ENCODE measurements around the gene MED31. TPM values are rescaled to one million over a fixed set of nuclear protein-coding genes. Genes with fewer than 3 reads are reported as not detected.
"Not testable (repeated sequence)": the region's sequence is repeated elsewhere in the genome, so short reads cannot be mapped to it uniquely, and the experiment has no call there.

The MED31 gene
- 10 to 100 TPM; 19.9 to 25.1 TPM for total RNA-seq

DNA sequence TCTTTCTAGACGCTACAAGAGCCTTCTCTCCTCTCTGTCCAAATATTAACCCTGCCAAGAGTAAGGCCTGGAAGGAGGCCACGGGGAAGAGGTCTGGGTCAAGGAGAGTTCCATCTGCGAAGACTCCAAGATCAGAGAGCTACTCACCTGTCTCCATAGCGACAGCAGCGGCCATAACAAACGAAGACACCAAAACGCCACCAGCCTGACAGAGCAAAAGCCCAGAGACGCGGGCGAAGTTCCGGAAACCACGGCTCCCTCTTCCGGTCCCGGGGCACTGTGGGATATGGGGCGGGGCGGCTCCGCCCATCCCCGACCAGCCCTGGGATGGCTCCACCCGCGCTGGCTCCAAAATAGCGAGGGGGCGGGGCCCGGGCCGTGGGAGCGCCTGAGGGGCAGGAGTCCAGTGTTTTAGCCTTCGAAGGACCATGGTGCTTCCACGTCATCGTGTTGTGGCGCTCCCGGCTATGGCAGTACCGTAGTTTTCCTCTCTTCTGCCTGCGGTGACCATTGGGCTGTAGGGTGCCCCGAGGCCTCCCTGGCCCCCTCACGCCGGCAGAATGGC lies at the start of gene MED31, which contains the start of gene C17orf100:
Gene MED31 (minus strand): TSS at position 252 of the 565 bp plus-strand sequence. CDS start 77 bp downstream, at position 175.
Gene C17orf100 (plus strand): TSS at position 409 of the 565 bp plus-strand sequence. CDS start 152 bp downstream, at position 561.
- Mint-ChIP-seq H3K9me3 (no peaks in the 10 kb centered on the region), H3K36me3 (peaks cover 13 to 21% of the 10 kb centered on the region in 2 donors), H3K27ac (peak within 1 kb of the TSS; percentile 100)
- ATAC-seq (peak; percentile 97 to 98), DNase-seq (ENCODE audit: low spot score in 2 of 2) (peak; percentile 95 to 96)

DNA sequence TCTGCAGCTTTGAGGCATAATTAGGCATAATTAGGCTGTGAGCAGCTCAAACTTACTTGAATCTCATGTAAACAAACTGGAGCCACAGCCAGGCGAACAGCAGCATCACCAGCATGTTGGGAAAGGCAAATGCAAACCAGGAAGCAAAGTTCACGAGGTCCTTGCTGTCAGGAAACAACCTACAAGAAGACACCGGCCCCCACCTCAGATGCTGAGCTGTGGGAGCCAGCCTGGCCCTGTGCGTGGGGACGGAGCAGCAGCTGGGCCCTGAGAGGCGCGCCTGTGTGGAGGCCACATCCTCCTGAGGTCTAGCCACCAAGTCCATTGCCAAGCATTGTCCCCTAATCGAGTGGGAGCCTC lies 49.5 kb upstream of the MED31 start:
- no peak overlapping the region for H3K27ac Mint-ChIP-seq
- ATAC-seq (no peak), DNase-seq (ENCODE audit: low spot score in 2 of 2) (no peak)
- H3K36me3 Mint-ChIP-seq: no peaks in the 10 kb centered on the region
- H3K9me3 Mint-ChIP-seq: no peaks in the 10 kb centered on the region

GRCh38 chr17:6699997-6700947 lies 48.9 kb upstream of the MED31 start:
- no peaks in the 10 kb centered on the region for H3K9me3 Mint-ChIP-seq
- peak overlapping the region in 1 of 2 donors; percentile 13 for H3K27ac Mint-ChIP-seq
- DNase-seq (ENCODE audit: low spot score in 2 of 2) (no peak), ATAC-seq (no peak)
- no peaks in the 10 kb centered on the region for H3K36me3 Mint-ChIP-seq

GRCh38 chr17:6698004-6698403 lies 46.6 kb upstream of the MED31 start:
- Mint-ChIP-seq H3K36me3 (no peaks in the 10 kb centered on the region), H3K9me3 (no peaks in the 10 kb centered on the region), H3K27ac (no peak overlapping the region)
- DNase-seq (ENCODE audit: low spot score in 2 of 2) (no peak), ATAC-seq (no peak)

DNA sequence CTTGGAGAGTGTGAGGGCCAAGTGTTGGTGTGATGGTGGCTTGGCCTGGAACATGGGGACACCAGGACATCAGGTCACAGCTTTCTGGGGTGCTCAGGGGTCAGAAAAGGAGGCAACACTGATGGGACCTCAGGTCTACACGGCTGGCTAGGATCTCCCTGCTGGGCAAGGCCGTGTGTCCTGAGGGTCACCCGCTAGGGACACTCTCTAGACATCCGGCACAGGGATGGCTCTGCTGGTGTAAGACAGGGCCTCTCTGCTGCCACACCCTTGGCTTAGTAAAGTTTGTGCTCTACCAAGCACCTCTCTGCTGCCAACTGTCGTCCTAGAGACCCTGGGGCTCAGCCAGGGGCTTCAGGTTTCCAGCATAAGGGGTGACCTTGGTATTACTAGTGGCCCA lies 45.5 kb upstream of the MED31 start:
- DNase-seq (ENCODE audit: low spot score in 2 of 2) (no peak), ATAC-seq (no peak)
- Mint-ChIP-seq H3K36me3 (no peaks in the 10 kb centered on the region), H3K27ac (no peak overlapping the region), H3K9me3 (no peaks in the 10 kb centered on the region)

DNA sequence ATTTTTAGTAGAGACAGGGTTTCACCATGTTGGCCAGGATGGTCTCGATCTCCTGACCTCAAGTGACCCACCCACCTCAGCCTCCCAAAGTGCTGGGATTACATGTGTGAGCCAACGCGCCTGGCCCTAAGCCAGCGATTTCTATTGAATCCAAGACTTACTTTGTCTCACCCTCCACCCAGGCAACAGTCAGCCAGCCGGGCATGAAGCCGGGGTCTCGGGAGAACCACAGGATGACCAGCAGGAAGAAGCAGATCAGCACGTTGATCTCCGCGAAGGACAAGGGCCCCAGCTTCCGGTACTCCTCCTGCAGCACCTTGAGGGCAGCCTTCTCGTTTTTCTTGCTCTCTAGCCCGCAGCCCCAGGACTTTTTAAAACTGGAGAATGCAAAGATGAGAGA lies 44.2 kb upstream of the MED31 start:
- DNase-seq (ENCODE audit: low spot score in 2 of 2) (no peak), ATAC-seq (no peak)
- Mint-ChIP-seq H3K27ac (no peak overlapping the region), H3K36me3 (no peaks in the 10 kb centered on the region), H3K9me3 (no peaks in the 10 kb centered on the region)

DNA sequence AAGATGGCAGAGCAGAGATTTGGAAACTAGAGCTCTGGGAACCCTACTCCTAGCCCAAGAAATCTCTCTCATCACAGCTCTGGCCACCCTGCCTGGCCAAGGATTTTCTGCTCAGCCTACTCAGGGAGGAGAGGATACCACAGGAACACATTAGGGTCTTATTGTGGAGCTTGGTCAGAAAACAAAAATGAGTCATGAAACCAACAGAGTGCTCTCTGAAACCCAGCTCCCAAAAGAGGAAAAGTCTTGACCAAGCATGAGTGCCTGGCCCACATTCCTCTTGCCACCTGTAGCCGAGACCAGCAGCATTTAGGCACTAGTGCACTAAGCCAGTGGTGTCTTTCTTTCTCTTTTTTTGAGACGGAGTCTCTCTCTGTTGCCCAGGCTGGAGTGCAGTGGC lies 43.6 kb upstream of the MED31 start:
- H3K9me3 Mint-ChIP-seq: no peaks in the 10 kb centered on the region
- DNase-seq (ENCODE audit: low spot score in 2 of 2) (no peak), ATAC-seq (no peak)
- no peaks in the 10 kb centered on the region for H3K36me3 Mint-ChIP-seq
- H3K27ac Mint-ChIP-seq: no peak overlapping the region

DNA sequence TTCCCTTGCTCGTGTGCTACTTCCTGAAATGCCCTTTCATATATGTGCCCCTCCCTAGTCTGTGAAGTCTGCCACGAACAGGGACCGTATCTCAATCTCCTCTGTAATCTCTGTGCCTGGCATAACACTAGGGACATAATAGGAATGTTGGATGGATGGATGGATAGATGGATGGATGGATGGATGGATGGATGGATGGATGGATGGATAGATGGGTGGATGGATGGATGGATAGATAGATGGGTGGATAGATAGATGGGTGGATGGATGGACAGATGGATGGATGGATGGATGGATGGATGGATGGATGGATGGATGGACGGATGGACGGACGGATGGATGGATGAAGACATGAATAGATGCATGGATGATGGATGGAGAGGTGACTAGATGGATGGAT lies 40.6 kb upstream of the MED31 start:
- not testable (repeated sequence) for H3K27ac Mint-ChIP-seq; H3K36me3 Mint-ChIP-seq; H3K9me3 Mint-ChIP-seq; ATAC-seq; DNase-seq (ENCODE audit: low spot score in 2 of 2)

DNA sequence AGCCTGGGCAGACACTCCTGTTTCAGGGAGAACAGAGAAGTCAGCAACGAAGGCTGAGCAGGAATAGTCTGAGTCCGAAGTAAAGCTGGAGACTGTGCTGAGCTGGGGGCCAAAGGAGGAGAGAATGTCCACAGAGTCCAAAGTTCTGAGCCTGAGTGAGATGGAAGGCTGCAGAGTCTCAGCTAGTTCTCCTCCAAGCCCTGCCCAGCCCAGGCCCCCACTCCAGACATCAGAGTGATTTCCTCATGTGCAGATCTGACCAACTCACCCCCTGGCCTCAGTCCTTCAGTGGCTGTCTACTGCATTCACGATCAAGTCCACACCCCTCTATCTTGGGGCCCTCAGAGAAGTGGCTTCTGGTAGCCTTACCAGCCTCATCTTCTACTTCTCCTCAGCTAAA lies 40.1 kb upstream of the MED31 start:
- ATAC-seq: no peak
- no peak overlapping the region for H3K27ac Mint-ChIP-seq

DNA sequence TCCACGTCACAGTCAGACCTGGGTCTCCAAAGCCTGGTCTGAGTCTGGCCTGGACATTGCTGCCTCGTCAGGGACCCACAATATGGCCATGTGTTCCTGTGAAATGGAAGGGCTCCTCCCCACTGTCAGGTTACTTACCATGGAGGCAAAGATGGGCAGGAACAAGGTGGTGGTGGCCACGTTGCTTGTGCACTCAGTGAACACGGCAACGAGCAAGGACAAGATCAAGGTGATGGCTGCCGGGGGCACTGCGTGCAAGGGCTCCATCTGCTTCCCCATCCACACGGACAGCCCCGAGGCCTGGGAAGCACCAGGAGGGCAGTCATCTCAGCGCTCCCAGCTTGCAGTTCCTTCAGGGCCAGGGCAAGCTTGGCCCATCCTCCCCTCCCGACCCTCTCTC lies 39.2 kb upstream of the MED31 start:
- ATAC-seq (no peak), DNase-seq (ENCODE audit: low spot score in 2 of 2) (no peak)
- no peaks in the 10 kb centered on the region for H3K9me3 Mint-ChIP-seq
- no peak overlapping the region for H3K27ac Mint-ChIP-seq
- H3K36me3 Mint-ChIP-seq: no peaks in the 10 kb centered on the region

More for the DNA sequence above, 40.1 kb upstream of the MED31 start:
- H3K36me3 Mint-ChIP-seq: no peaks in the 10 kb centered on the region
- no peaks in the 10 kb centered on the region for H3K9me3 Mint-ChIP-seq
- DNase-seq (ENCODE audit: low spot score in 2 of 2): no peak

GRCh38 chr17:6688944-6689343 lies 37.5 kb upstream of the MED31 start:
- Mint-ChIP-seq H3K9me3 (no peaks in the 10 kb centered on the region), H3K27ac (no peak overlapping the region), H3K36me3 (no peaks in the 10 kb centered on the region)
- no peak for DNase-seq (ENCODE audit: low spot score in 2 of 2)
- ATAC-seq: no peak

DNA sequence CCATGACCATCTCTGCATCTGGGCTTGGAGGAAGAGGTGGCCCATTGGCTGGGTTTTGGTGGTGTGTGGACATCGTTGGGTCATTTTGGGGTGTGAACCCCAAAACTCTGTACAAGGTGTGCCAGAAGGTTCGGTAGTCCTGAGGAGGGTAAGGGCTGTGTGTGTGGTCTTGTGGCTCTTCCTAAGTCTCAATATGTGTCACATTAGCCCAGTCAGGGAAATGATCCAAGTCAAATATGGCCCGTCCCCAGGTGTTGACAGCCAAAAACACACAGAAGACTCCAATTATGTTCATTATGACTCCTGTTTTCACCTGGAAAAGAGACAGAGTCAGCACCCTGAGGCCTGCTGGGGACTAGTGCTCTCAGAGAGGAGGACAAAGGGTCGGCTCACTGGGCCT lies 34.6 kb upstream of the MED31 start:
- Mint-ChIP-seq H3K9me3 (no peaks in the 10 kb centered on the region), H3K27ac (no peak overlapping the region), H3K36me3 (no peaks in the 10 kb centered on the region)
- ATAC-seq (no peak), DNase-seq (ENCODE audit: low spot score in 2 of 2) (no peak)

GRCh38 chr17:6684881-6685767 lies 33.7 kb upstream of the MED31 start:
- Mint-ChIP-seq H3K9me3 (no peaks in the 10 kb centered on the region), H3K36me3 (no peaks in the 10 kb centered on the region), H3K27ac (peak overlapping the region in 1 of 2 donors; percentile 11)
- ATAC-seq (no peak), DNase-seq (ENCODE audit: low spot score in 2 of 2) (no peak)

DNA sequence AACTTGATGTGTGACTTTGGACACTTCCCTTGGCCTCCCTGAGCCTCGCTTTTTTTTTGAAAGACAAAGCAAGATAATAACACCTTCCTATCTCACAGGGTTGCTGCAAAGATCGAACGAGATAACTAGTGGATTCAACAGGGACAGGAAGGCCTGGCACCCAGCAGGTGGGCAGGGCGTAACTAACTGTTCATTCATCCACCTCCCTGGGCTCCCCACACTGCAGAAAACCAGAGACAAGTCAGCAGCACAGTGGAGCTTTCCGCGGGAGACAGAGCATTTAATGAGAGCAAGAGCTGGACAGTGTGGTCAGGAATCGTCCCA lies 33.0 kb upstream of the MED31 start:
- peak overlapping the region in 1 of 2 donors; percentile 11 for H3K27ac Mint-ChIP-seq
- no peak for ATAC-seq

GRCh38 chr17:6683730-6684459 lies 32.5 kb upstream of the MED31 start:
- Mint-ChIP-seq H3K27ac (peak overlapping the region in 1 of 2 donors; percentile 11), H3K36me3 (no peaks in the 10 kb centered on the region), H3K9me3 (no peaks in the 10 kb centered on the region)
- DNase-seq (ENCODE audit: low spot score in 2 of 2) (no peak), ATAC-seq (no peak)

More for the DNA sequence above, 33.0 kb upstream of the MED31 start:
- no peak for DNase-seq (ENCODE audit: low spot score in 2 of 2)
- no peaks in the 10 kb centered on the region for H3K36me3 Mint-ChIP-seq
- H3K9me3 Mint-ChIP-seq: no peaks in the 10 kb centered on the region

GRCh38 chr17:6683081-6683684 lies 31.8 kb upstream of the MED31 start:
- Mint-ChIP-seq H3K36me3 (no peaks in the 10 kb centered on the region), H3K27ac (no peak overlapping the region), H3K9me3 (no peaks in the 10 kb centered on the region)
- ATAC-seq (no peak), DNase-seq (ENCODE audit: low spot score in 2 of 2) (no peak)
